GM12872 (cell line): ENCODE measurements around the gene ZYG11B.

Experiments
- CTCF ChIP-seq: IDR thresholded peaks from 3 replicates; pipeline ENCODE4 v1.5.1; 2011; ENCODE audit warnings: low read depth, mild to moderate bottlenecking, low read length, moderate library complexity; ENCODE audit not compliant: insufficient read depth

Gene ZYG11B

GRCh38 chr1:52857443-52857842 is 131.2 kb downstream of the ZYG11B start:
- TF ChIP-seq CTCF, result no peak

GRCh38 chr1:52862666-52863458 is 136.6 kb downstream of the ZYG11B start:
- no peak for TF ChIP-seq CTCF

GRCh38 chr1:52867087-52867863 is 141.0 kb downstream of the ZYG11B start:
- TF ChIP-seq CTCF, result no peak

GRCh38 chr1:52876843-52877242 is 150.6 kb downstream of the ZYG11B start:
- no peak for TF ChIP-seq CTCF
